NB4 (cell line): ENCODE data around the gene SPATA20.

Experiments
- POLR2A ChIP-seq: IDR thresholded peaks from 2 replicates; pipeline ENCODE4 v1.6.1; 2011; ENCODE audit warnings: mild to moderate bottlenecking; ENCODE audit not compliant: insufficient read length; ENCODE audit errors: extremely low read depth
- TF ChIP-seq, protein P1 (sequence below): IDR thresholded peaks from 2 replicates; pipeline ENCODE4 v1.6.1; 2011; ENCODE audit warnings: low read depth, low read length

DNA sequence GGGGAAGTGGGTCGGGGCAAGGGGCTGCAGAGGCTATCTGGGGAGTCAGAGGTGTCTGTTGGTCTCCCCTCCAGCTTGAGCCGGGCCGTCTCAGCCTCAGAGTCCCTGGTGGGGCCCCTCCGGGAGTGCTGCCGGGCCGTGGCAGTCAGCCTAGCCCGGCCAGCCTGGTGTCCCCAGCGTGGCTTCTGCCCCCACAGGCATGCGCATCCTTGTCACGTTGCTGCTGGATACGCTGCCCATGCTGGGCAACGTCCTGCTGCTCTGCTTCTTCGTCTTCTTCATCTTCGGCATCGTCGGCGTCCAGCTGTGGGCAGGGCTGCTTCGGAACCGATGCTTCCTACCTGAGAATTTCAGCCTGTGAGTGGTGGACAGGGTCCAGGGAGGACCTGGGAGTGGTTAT, 24.7 kb downstream of the SPATA20 start:
- TF ChIP-seq POLR2A = no peak
- TF ChIP-seq, protein P1, sequence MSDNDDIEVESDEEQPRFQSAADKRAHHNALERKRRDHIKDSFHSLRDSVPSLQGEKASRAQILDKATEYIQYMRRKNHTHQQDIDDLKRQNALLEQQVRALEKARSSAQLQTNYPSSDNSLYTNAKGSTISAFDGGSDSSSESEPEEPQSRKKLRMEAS = no peak
